ENCODE data around the gene F8. TPM values are rescaled to one million over a fixed set of nuclear protein-coding genes. Genes with fewer than 3 reads are reported as not detected.

The F8 gene
- total and polyA plus RNA-seq, 2 of the 4 experiments (the other 2 are of a cell fraction): 1.4 to 1.5 TPM

DNA sequence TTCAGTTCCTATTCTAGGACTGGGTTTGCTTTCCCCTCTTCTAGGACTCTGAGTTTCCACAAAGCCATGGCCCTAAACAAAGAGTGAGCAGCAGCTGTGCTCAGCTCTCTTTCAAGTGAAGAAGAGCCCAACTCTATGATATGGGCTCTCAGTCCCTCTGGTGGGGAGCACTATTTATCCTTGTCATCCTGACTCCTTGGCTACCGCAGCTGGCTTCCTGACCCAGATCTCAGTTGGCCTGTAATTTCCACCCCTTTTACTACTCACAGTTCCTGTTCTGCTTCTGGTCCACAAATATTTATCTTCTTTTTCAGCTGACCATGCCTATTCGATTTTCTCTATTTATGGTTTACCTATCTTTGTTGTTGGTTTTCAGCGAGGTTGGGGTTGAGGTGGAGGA is 33.8 kb downstream of the F8 start:
- WGBS, 2 experiments (ENCODE audit: extremely low coverage in 2 of 2, insufficient read length in 1 of 2): no CpG with 5 or more reads among the region's 3 CpGs
- Histone ChIP-seq H3K14ac (replicated peaks; ENCODE audit: low read depth, low read length) (no peak overlapping the region), H2BK20ac (ENCODE audit: low read depth, low read length) (no peak overlapping the region), H4K91ac (ENCODE audit: insufficient read depth, low read depth, low read length) (no peak overlapping the region), H3K27me3 (ENCODE audit: control insufficient read depth, insufficient read depth, low read length) (no peaks in the 10 kb centered on the region), H3K9ac (ENCODE audit: low read depth, low read length) (no peak overlapping the region), H4K20me1 (ENCODE audit: insufficient read depth, low read length) (no peaks in the 10 kb centered on the region), H3K4me3 (ENCODE audit: insufficient read depth, low read depth, low read length) (no peak overlapping the region), H3K4me2 (ENCODE audit: low read depth, low read length) (no peak overlapping the region), H3K4me1 (ENCODE audit: control insufficient read depth, insufficient read depth, low read length) (no peaks in the 10 kb centered on the region), H3K18ac (ENCODE audit: low read depth, low read length) (no peak overlapping the region), H3K36me3 (ENCODE audit: control insufficient read depth, insufficient read depth, low read length) (no peaks in the 10 kb centered on the region), H2AK5ac (ENCODE audit: low read depth, low read length) (no peak overlapping the region), H3K79me1 (ENCODE audit: low read depth in 1 of 2, low read length in 2 of 2) (no peaks in the 10 kb centered on the region), H2BK5ac (ENCODE audit: low read depth, low read length, poor library complexity, severe bottlenecking) (no peak overlapping the region), H4K8ac (ENCODE audit: low read depth in 2 of 2, low read length in 2 of 2) (no peak overlapping the region), H3K9me1 (ENCODE audit: insufficient read depth, low read length) (no peaks in the 10 kb centered on the region), H2AFZ (replicated peaks; ENCODE audit: low read length, poor library complexity) (no peak overlapping the region), H2AK9ac (replicated peaks; ENCODE audit: low read depth, low read length, poor library complexity) (no peak overlapping the region), H3K9me3 (ENCODE audit: control insufficient read depth, insufficient read depth, low read length) (peaks cover 2% of the 10 kb centered on the region; the same call in 1 of the 2 replicates), H3K56ac (ENCODE audit: extremely low read depth, insufficient read depth, low read length) (no peak overlapping the region), H2BK15ac (ENCODE audit: low read depth, low read length) (no peak overlapping the region), H2BK120ac (ENCODE audit: low read depth, low read length) (no peak overlapping the region), H3K23ac (ENCODE audit: low read depth, low read length) (no peak overlapping the region), H4K5ac (ENCODE audit: low read depth, low read length) (no peak overlapping the region), H3K4ac (ENCODE audit: low read depth, low read length) (no peak overlapping the region), H3K27ac (ENCODE audit: insufficient read depth, low read length) (no peak overlapping the region)
- TF ChIP-seq RAD21 (IDR thresholded peaks at IDR 0.05; ENCODE audit: low read length) (no peak), RCOR1 (IDR thresholded peaks at IDR 0.05; ENCODE audit: insufficient replicate concordance, low read length) (no peak), RFX5 (IDR thresholded peaks at IDR 0.05; ENCODE audit: low read depth, low read length) (no peak), CEBPB (IDR thresholded peaks at IDR 0.05; ENCODE audit: low read depth, low read length) (no peak), NFE2L2 (IDR thresholded peaks at IDR 0.05; ENCODE audit: low read depth, low read length) (no peak), FOS (IDR thresholded peaks at IDR 0.05; ENCODE audit: low read depth, low read length) (no peak), MXI1 (IDR thresholded peaks at IDR 0.05; ENCODE audit: borderline replicate concordance, low read depth, low read length) (no peak), CHD1 (IDR thresholded peaks at IDR 0.05; ENCODE audit: low read depth, low read length) (no peak), MAZ (IDR thresholded peaks at IDR 0.05; ENCODE audit: borderline replicate concordance, low read depth, low read length) (no peak), MAFK (IDR thresholded peaks at IDR 0.05; ENCODE audit: low read depth, low read length) (no peak), BHLHE40 (IDR thresholded peaks at IDR 0.05; ENCODE audit: low read depth, low read length) (no peak), POLR2A (IDR thresholded peaks at IDR 0.05; ENCODE audit: low read depth, low read length) (no peak), SMC3 (IDR thresholded peaks at IDR 0.05; ENCODE audit: low read depth, low read length) (no peak)
- TF ChIP-seq, protein P1, sequence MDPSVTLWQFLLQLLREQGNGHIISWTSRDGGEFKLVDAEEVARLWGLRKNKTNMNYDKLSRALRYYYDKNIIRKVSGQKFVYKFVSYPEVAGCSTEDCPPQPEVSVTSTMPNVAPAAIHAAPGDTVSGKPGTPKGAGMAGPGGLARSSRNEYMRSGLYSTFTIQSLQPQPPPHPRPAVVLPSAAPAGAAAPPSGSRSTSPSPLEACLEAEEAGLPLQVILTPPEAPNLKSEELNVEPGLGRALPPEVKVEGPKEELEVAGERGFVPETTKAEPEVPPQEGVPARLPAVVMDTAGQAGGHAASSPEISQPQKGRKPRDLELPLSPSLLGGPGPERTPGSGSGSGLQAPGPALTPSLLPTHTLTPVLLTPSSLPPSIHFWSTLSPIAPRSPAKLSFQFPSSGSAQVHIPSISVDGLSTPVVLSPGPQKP (IDR thresholded peaks at IDR 0.05; ENCODE audit: borderline replicate concordance, low read depth, low read length): no peak
- TF ChIP-seq, protein P2, sequence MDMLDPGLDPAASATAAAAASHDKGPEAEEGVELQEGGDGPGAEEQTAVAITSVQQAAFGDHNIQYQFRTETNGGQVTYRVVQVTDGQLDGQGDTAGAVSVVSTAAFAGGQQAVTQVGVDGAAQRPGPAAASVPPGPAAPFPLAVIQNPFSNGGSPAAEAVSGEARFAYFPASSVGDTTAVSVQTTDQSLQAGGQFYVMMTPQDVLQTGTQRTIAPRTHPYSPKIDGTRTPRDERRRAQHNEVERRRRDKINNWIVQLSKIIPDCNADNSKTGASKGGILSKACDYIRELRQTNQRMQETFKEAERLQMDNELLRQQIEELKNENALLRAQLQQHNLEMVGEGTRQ (IDR thresholded peaks at IDR 0.05; ENCODE audit: low read depth, low read length): no peak
- TF ChIP-seq, protein P3, sequence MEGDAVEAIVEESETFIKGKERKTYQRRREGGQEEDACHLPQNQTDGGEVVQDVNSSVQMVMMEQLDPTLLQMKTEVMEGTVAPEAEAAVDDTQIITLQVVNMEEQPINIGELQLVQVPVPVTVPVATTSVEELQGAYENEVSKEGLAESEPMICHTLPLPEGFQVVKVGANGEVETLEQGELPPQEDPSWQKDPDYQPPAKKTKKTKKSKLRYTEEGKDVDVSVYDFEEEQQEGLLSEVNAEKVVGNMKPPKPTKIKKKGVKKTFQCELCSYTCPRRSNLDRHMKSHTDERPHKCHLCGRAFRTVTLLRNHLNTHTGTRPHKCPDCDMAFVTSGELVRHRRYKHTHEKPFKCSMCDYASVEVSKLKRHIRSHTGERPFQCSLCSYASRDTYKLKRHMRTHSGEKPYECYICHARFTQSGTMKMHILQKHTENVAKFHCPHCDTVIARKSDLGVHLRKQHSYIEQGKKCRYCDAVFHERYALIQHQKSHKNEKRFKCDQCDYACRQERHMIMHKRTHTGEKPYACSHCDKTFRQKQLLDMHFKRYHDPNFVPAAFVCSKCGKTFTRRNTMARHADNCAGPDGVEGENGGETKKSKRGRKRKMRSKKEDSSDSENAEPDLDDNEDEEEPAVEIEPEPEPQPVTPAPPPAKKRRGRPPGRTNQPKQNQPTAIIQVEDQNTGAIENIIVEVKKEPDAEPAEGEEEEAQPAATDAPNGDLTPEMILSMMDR (conservative IDR thresholded peaks at IDR 0.05; ENCODE audit: low read depth, low read length): no peak
- intact Hi-C loops (cut with micrococcal nuclease) (no loop called here), in situ Hi-C loops (cut with MboI; ENCODE audit: low sequenced_read_pairs) (no loop called here), dilution Hi-C loops (cut with HindIII; ENCODE audit: low sequenced_read_pairs, unreplicated experiment) (no loop called here)
- no peak for ATAC-seq (ENCODE audit: low read depth)
- DNase-seq: no peak
- no TSS peak for BruUV-seq (replicated peaks)
- ChIA-PET CTCF (no interaction called here), POLR2A (ENCODE audit: unreplicated experiment) (no interaction called here)
